HG02610 (cell line): ENCODE measurements around the gene WDR76.

ENCODE experiments used
- ATAC-seq: cut with Tn5 transposase; IDR thresholded peaks from one replicate; pipeline ENCODE4 v1.9.1; 2021; ENCODE audit warnings: mild to moderate bottlenecking, moderate library complexity; ENCODE audit not compliant: unreplicated experiment

WDR76 gene

GRCh38 chr15:43912208-43912607, 85.4 kb downstream of the WDR76 start:
- ATAC-seq = no peak

DNA sequence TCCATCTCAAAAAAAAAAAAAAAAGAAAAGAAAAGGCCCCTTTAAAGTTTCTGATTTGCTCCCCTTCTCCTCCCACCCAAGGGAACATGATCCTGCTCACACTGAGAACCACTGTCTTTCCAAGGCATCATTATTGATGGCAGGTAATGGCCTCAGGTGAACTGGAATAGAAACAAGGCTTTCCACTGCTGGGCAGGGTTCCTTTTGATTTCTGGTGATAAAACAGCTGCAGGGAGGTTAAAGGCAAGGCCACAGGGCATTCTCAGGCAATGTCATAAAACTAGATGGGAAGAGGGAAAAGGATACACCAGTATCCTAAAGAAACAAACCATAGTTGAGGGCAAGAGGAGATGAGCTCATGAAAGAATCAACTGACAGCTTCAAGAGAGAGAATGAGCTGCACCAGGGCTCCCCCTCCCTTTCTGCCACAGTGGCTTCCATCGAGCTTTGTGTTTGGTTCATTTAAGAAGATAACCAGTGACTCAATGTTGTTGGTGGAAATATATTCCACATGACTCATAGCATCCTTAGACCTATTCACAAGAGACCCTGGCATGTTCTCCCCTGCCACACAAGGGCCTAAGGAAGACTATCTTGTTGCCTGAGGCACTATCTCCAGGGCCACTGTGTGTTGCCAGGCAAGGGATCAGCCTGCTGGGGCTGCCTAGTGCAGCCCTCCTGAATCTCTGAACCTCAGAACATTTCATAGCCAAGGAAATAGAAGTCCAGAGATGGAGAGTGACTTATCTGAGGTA, 86.4 kb downstream of the WDR76 start:
- no peak for ATAC-seq

DNA sequence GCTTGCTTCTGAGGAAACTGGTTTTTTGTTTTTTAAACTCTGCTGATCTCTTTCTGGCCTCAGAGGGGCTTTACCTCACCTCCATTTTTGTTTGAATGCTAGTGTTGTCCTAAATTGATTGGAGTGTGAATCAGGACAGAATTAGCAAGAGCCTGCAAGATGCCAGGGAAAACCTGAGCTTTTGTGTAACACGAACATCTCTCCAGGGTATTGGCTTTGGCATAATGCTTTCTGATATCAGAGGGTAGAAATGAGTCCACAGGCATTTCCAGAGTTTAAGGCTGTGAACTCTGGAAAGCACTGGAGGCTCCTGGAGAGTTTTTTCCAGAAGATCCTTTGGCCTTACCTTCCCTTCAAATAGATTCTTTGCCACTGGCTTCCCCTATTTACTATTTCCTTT, 87.1 kb downstream of the WDR76 start:
- no peak for ATAC-seq

DNA sequence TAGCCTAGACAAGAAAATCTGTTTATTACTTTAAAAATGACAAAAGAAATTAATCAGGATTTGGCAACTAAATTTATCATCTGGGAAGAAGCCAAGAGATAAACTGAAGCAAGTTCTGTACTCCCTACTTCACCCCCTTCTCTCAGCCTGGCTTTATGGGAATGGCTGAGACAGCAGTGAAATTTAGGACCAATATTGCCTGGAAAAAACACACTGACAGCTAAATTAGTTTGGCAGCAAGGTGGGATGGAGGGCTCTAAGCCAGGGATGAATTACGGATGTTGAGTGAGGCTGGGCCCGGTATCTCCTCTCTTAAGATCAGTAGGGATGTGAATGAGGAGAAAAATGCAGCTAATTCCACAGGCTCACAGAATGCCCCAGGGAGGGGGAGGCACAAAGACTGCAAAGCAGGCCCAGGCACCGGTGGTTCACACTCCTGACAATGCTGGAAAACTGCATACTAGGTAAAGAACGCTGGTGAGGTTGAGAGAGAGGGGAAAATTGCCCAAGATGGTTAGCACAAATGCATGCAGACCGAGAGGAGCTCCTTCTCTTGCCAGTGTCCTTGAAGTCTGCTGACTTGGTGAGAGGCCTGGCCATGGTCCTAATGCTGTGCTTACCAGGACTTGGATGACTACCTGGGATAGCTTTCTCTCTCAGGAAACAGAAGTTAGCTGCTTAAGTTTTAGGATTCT, 89.0 kb downstream of the WDR76 start:
- ATAC-seq = no peak

- no peak for ATAC-seq
These were observed 89.5 kb downstream of the WDR76 start for GRCh38 chr15:43916326-43916660.
